Renal cortex interstitium (tissue), 11 donors: ENCODE data around the gene SHISA7. TPM values are rescaled to one million over a fixed set of nuclear protein-coding genes. Genes with fewer than 3 reads are reported as not detected.

Source experiments
- DNase-seq, 11 donors: peaks; one replicate each; pipeline ENCODE4 v3.0.0-alpha.2; 2013; ENCODE audit warnings: low read depth in 9 of 11, low spot score in 4 of 11; ENCODE audit errors: extremely low read depth in 1 of 11
- polyA plus RNA-seq, 3 donors: library from polyadenylated mRNA; unstranded; fragments of 120-200 nt; gene quantifications; one replicate each; pipeline ENCODE4 v1.2.1, GENCODE V29; 2013; ENCODE audit not compliant: insufficient read length in 3 of 3

Gene SHISA7
- polyA plus RNA-seq, 3 donors = 0.09 to 0.30 (median 0.16) TPM

- DNase-seq = peak; percentile 87 to 97 (median 92)
Observed at GRCh38 chr19:55384920-55385723, 58.0 kb downstream of the SHISA7 start.

GRCh38 chr19:55384131-55384919 lies 58.8 kb downstream of the SHISA7 start, which contains the start of gene TMEM238:
Gene TMEM238 (minus strand): TSS chr19:55384292. CDS start chr19:55384259, 33 bp downstream.
- no peak for DNase-seq

- peak in 1 of 11 donors; percentile 65 for DNase-seq
Observed at GRCh38 chr19:55383279-55384130, 59.6 kb downstream of the SHISA7 start.

- DNase-seq = no peak
Observed at GRCh38 chr19:55382522-55383054, 60.5 kb downstream of the SHISA7 start.

- DNase-seq = no peak
Observed at GRCh38 chr19:55382013-55382412, 61.1 kb downstream of the SHISA7 start.

GRCh38 chr19:55379174-55379573 lies 63.9 kb downstream of the SHISA7 start:
- no peak for DNase-seq

Other genes starting within 250 kb of the SHISA7 start
- gene PTPRH, start 233.8 kb downstream of the SHISA7 start, polyA plus RNA-seq = under 1 TPM; 0.09 to 0.16 (median 0.12) TPM
- gene TMEM86B, start 214.5 kb downstream of the SHISA7 start, polyA plus RNA-seq = 1 to 10 TPM; 2.6 to 7.1 (median 4.2) TPM
- gene PPP6R1, start 184.3 kb downstream of the SHISA7 start, polyA plus RNA-seq = 10 to 100 TPM; 39.3 to 52.1 (median 48.9) TPM
- gene HSPBP1, start 163.2 kb downstream of the SHISA7 start, polyA plus RNA-seq = 10 to 100 TPM; 23.2 to 41.2 (median 39.2) TPM
- 10 to 100 TPM; 12.7 to 16.2 (median 14.6) TPM for gene BRSK1, start 159.3 kb downstream of the SHISA7 start, polyA plus RNA-seq
- gene TMEM150B, start 118.0 kb downstream of the SHISA7 start, polyA plus RNA-seq = 1 to 10 TPM in 1 of 3 donors, under 1 TPM in 2; 0.72 to 2.1 (median 0.90) TPM
- gene KMT5C, start 103.4 kb downstream of the SHISA7 start, polyA plus RNA-seq = 10 to 100 TPM; 16.5 to 34.5 (median 23.4) TPM
- gene COX6B2, start 88.6 kb downstream of the SHISA7 start, polyA plus RNA-seq = 1 to 10 TPM in 2 of 3 donors, under 1 TPM in 1; 0.82 to 1.9 (median 1.2) TPM
- under 1 TPM; 0.12 to 0.24 (median 0.13) TPM for gene GARIN5B, start 80.0 kb downstream of the SHISA7 start, polyA plus RNA-seq
- 1 to 10 TPM in 2 of 3 donors, under 1 TPM in 1; 0.84 to 2.8 (median 1.5) TPM for gene IL11, start 72.8 kb downstream of the SHISA7 start, polyA plus RNA-seq
- gene TMEM190, start 66.5 kb downstream of the SHISA7 start, polyA plus RNA-seq = 1 to 10 TPM in 1 of 3 donors, under 1 TPM in 1, not detected in 1; 0.17 to 1.1 TPM
- 1 to 10 TPM in 1 of 3 donors, under 1 TPM in 2; 0.58 to 1.3 (median 0.78) TPM for gene TMEM238, start 59.0 kb downstream of the SHISA7 start, polyA plus RNA-seq
- 1,000 to 10,000 TPM in 2 of 3 donors, 100 to 1,000 TPM in 1; 762 to 1,286 (median 1,213) TPM for gene RPL28, start 57.4 kb downstream of the SHISA7 start, polyA plus RNA-seq
- gene UBE2S, start 35.5 kb downstream of the SHISA7 start, polyA plus RNA-seq = 10 to 100 TPM; 39.8 to 70.7 (median 42.8) TPM
- 10 to 100 TPM; 28.1 to 47.0 (median 45.4) TPM for gene ISOC2, start 18.3 kb upstream of the SHISA7 start, polyA plus RNA-seq
- gene C19orf85, start 21.5 kb upstream of the SHISA7 start, polyA plus RNA-seq = not detected
- gene ZNF628, start 33.3 kb upstream of the SHISA7 start, polyA plus RNA-seq = 1 to 10 TPM; 2.1 to 6.6 (median 4.8) TPM
- 10 to 100 TPM; 43.2 to 55.9 (median 52.6) TPM for gene NAT14, start 41.9 kb upstream of the SHISA7 start, polyA plus RNA-seq
- 1 to 10 TPM; 1.5 to 2.5 (median 1.6) TPM for gene SSC5D, start 45.1 kb upstream of the SHISA7 start, polyA plus RNA-seq
- 1 to 10 TPM in 2 of 3 donors, under 1 TPM in 1; 0.97 to 1.8 (median 1.4) TPM for gene SBK2, start 93.8 kb upstream of the SHISA7 start, polyA plus RNA-seq
- under 1 TPM; 0.12 to 0.28 (median 0.22) TPM for gene SBK3, start 102.2 kb upstream of the SHISA7 start, polyA plus RNA-seq
- 10 to 100 TPM; 13.8 to 21.2 (median 19.5) TPM for gene ZNF579, start 137.5 kb upstream of the SHISA7 start, polyA plus RNA-seq
- 10 to 100 TPM; 20.1 to 24.5 (median 23.9) TPM for gene FIZ1, start 156.2 kb upstream of the SHISA7 start, polyA plus RNA-seq
- gene ZNF524, start 157.0 kb upstream of the SHISA7 start, polyA plus RNA-seq = 10 to 100 TPM in 2 of 3 donors, 1 to 10 TPM in 1; 6.5 to 11.1 (median 11.0) TPM
- gene ZNF865, start 162.3 kb upstream of the SHISA7 start, polyA plus RNA-seq = 10 to 100 TPM in 2 of 3 donors, 1 to 10 TPM in 1; 5.9 to 11.8 (median 11.1) TPM
- gene ZNF784, start 181.3 kb upstream of the SHISA7 start, polyA plus RNA-seq = 10 to 100 TPM in 2 of 3 donors, 1 to 10 TPM in 1; 8.7 to 13.6 (median 12.7) TPM
- 10 to 100 TPM; 35.1 to 61.9 (median 53.0) TPM for gene ZNF580, start 197.7 kb upstream of the SHISA7 start, polyA plus RNA-seq
- 10 to 100 TPM; 22.5 to 30.9 (median 30.2) TPM for gene ZNF581, start 200.3 kb upstream of the SHISA7 start, polyA plus RNA-seq
- 10 to 100 TPM; 17.5 to 27.4 (median 25.3) TPM for gene CCDC106, start 204.9 kb upstream of the SHISA7 start, polyA plus RNA-seq
- 100 to 1,000 TPM; 160 to 218 (median 199) TPM for gene U2AF2, start 211.7 kb upstream of the SHISA7 start, polyA plus RNA-seq
- 100 to 1,000 TPM in 2 of 3 donors, 10 to 100 TPM in 1; 80.2 to 152 (median 135) TPM for gene EPN1, start 231.9 kb upstream of the SHISA7 start, polyA plus RNA-seq